Nephron (organoid): ENCODE data around the gene COX5A.
A peak's percentile ranks its signal among the peaks of the same experiment; 100 is the strongest.
"Not testable (repeated sequence)": the region's sequence is repeated elsewhere in the genome, so short reads cannot be mapped to it uniquely, and the experiment has no call there.

Experiments used
- H3K27ac Mint-ChIP-seq, 3 experiments: 2 replicates each; pipeline ENCODE4 v1.8.0; 2020; ENCODE audit warnings: mixed read lengths in 3 of 3, mild to moderate bottlenecking in 2 of 3, moderate library complexity in 1 of 3
- H3K27me3 Mint-ChIP-seq: 2 replicates; pipeline ENCODE4 v1.8.0; 2021; ENCODE audit warnings: low read depth, mild to moderate bottlenecking, moderate library complexity, mixed read lengths
- H3K36me3 Mint-ChIP-seq: 2 replicates; pipeline ENCODE4 v1.8.0; 2020; ENCODE audit warnings: low read depth, mixed read lengths
- H3K4me1 Mint-ChIP-seq: 2 replicates; pipeline ENCODE4 v1.8.0; 2020; ENCODE audit warnings: mixed read lengths
- H3K4me3 Mint-ChIP-seq, 3 experiments: 2 replicates each; pipeline ENCODE4 v1.8.0; 2020; ENCODE audit warnings: mild to moderate bottlenecking in 3 of 3, mixed read lengths in 3 of 3, moderate library complexity in 2 of 3
- H3K9me3 Mint-ChIP-seq: 2 replicates; pipeline ENCODE4 v1.8.0; 2020; ENCODE audit warnings: mixed read lengths
- CTCF ChIP-seq, 3 experiments: fragments of 200-600 bp; sonication (generic); IDR thresholded peaks; one replicate each; pipeline ENCODE4 v1.5.0; 2021; ENCODE audit warnings: antibody characterized with exemption in 3 of 3; ENCODE audit not compliant: unreplicated experiment in 3 of 3

Gene COX5A

GRCh38 chr15:74903676-74904075 lies 34.2 kb downstream of the COX5A start:
- H3K27me3 Mint-ChIP-seq: peaks cover 3% of the 10 kb centered on the region
- no peak for TF ChIP-seq CTCF (IDR thresholded peaks at IDR 0.05; ENCODE audit: unreplicated experiment in 3 of 3)
- peaks cover 23% of the 10 kb centered on the region for H3K4me1 Mint-ChIP-seq
- no peaks in the 10 kb centered on the region for H3K9me3 Mint-ChIP-seq
- peak overlapping the region; percentile 8 to 68 (median 54) for H3K27ac Mint-ChIP-seq
- H3K4me3 Mint-ChIP-seq: peak overlapping the region; percentile 66 to 83 (median 75)
- peaks cover 48% of the 10 kb centered on the region for H3K36me3 Mint-ChIP-seq

- Mint-ChIP-seq H3K36me3 (peaks cover 48% of the 10 kb centered on the region), H3K27me3 (peaks cover 3% of the 10 kb centered on the region), H3K4me3 (peak overlapping the region; percentile 27 to 69 (median 56)), H3K27ac (peak overlapping the region in 1 of 3 experiments; percentile 56), H3K9me3 (no peaks in the 10 kb centered on the region), H3K4me1 (peaks cover 23% of the 10 kb centered on the region)
- TF ChIP-seq CTCF (IDR thresholded peaks at IDR 0.05; ENCODE audit: unreplicated experiment in 3 of 3): no peak
Observed at GRCh38 chr15:74902295-74903075, 35.4 kb downstream of the COX5A start.

GRCh38 chr15:74901612-74902063 lies 36.2 kb downstream of the COX5A start:
- Mint-ChIP-seq H3K27ac (no peak overlapping the region), H3K36me3 (peaks cover 48% of the 10 kb centered on the region), H3K9me3 (no peaks in the 10 kb centered on the region), H3K27me3 (peaks cover 3% of the 10 kb centered on the region), H3K4me3 (peak overlapping the region in 2 of 3 experiments; percentile 43 to 49), H3K4me1 (peaks cover 23% of the 10 kb centered on the region)
- TF ChIP-seq CTCF (IDR thresholded peaks at IDR 0.05; ENCODE audit: unreplicated experiment in 3 of 3): peak; percentile 87 to 93 (median 91)

- Mint-ChIP-seq H3K27ac (no peak overlapping the region), H3K4me1 (no peaks in the 10 kb centered on the region), H3K27me3 (no peaks in the 10 kb centered on the region), H3K36me3 (peaks cover 26% of the 10 kb centered on the region), H3K4me3 (no peak overlapping the region), H3K9me3 (no peaks in the 10 kb centered on the region)
- TF ChIP-seq CTCF (IDR thresholded peaks at IDR 0.05; ENCODE audit: unreplicated experiment in 3 of 3): no peak
Observed at GRCh38 chr15:74897300-74897701, 40.6 kb downstream of the COX5A start.

- H3K27ac Mint-ChIP-seq: no peak overlapping the region
- H3K27me3 Mint-ChIP-seq: no peaks in the 10 kb centered on the region
- no peak for TF ChIP-seq CTCF (IDR thresholded peaks at IDR 0.05; ENCODE audit: unreplicated experiment in 3 of 3)
- no peaks in the 10 kb centered on the region for H3K4me1 Mint-ChIP-seq
- H3K9me3 Mint-ChIP-seq: no peaks in the 10 kb centered on the region
- H3K4me3 Mint-ChIP-seq: no peak overlapping the region
- H3K36me3 Mint-ChIP-seq: peaks cover 21% of the 10 kb centered on the region
Observed at GRCh38 chr15:74896316-74896715, 41.6 kb downstream of the COX5A start.

GRCh38 chr15:74895830-74896229 lies 42.0 kb downstream of the COX5A start:
- Mint-ChIP-seq H3K4me3 (no peak overlapping the region), H3K27ac (no peak overlapping the region), H3K9me3 (no peaks in the 10 kb centered on the region), H3K27me3 (no peaks in the 10 kb centered on the region), H3K4me1 (peaks cover under 1% of the 10 kb centered on the region), H3K36me3 (peaks cover 19% of the 10 kb centered on the region)
- no peak for TF ChIP-seq CTCF (IDR thresholded peaks at IDR 0.05; ENCODE audit: unreplicated experiment in 3 of 3)

GRCh38 chr15:74894383-74894782 lies 43.5 kb downstream of the COX5A start:
- H3K9me3 Mint-ChIP-seq: not testable (repeated sequence)
- H3K36me3 Mint-ChIP-seq: peaks cover 12% of the 10 kb centered on the region

More at GRCh38 chr15:74894383-74894782, 43.5 kb downstream of the COX5A start:
- H3K4me1 Mint-ChIP-seq: peaks cover 12% of the 10 kb centered on the region
- not testable (repeated sequence) for H3K27me3 Mint-ChIP-seq, H3K4me3 Mint-ChIP-seq, H3K27ac Mint-ChIP-seq
